Adrenal gland (tissue), 12 donors: Measurements from ENCODE around the gene USP10. TPM values are rescaled to one million over a fixed set of nuclear protein-coding genes. Genes with fewer than 3 reads are reported as not detected.

Experiments used
- DNase-seq, 7 donors: peaks; one replicate each; pipeline ENCODE4 v3.0.0-alpha.2; 2019 to 2020
- H3K27ac ChIP-seq, 5 donors: fragments of 200-600 bp; sonication (generic) in 4 of 5; 1 replicate in 3 of 5; 2 replicates in 2 of 5; pipeline versions ENCODE4 v1.5.1 to v1.8.0; 2016 to 2020; ENCODE audit warnings: mild to moderate bottlenecking in 1 of 5
- H3K27me3 ChIP-seq: fragments of 200-600 bp; 2 replicates; pipeline ENCODE4 v1.8.0; 2021
- H3K36me3 ChIP-seq, 2 donors: fragments of 200-600 bp; replicated peaks in 1 of 2; 1 replicate in 1 of 2; 2 replicates in 1 of 2; pipeline versions ENCODE4 v1.5.1 to v1.8.0; 2018 to 2022
- H3K4me1 ChIP-seq, 2 donors: fragments of 200-600 bp; replicated peaks in 1 of 2; 1 replicate in 1 of 2; 2 replicates in 1 of 2; pipeline versions ENCODE4 v1.5.1 to v1.8.0; 2018 to 2021
- H3K4me3 ChIP-seq, 4 donors: fragments of 200-600 bp; sonication (generic) in 3 of 4; one replicate each; pipeline ENCODE4 v1.5.1; 2016 to 2018
- H3K9me3 ChIP-seq, 3 donors: fragments of 200-600 bp; sonication (generic) in 1 of 3; replicated peaks in 1 of 3; 1 replicate in 2 of 3; 2 replicates in 1 of 3; pipeline versions ENCODE4 v1.5.1 to v1.8.0; 2016 to 2021
- CTCF ChIP-seq, 6 experiments: fragments of 450-650 bp in 4 of 6; fragments of 200-600 bp in 2 of 6; sonication (generic) in 1 of 6; IDR thresholded peaks; 1 replicate in 5 of 6; 2 replicates in 1 of 6; pipeline versions ENCODE4 v1.5.1 to v1.8.0; 2016 to 2021; ENCODE audit warnings: antibody characterized with exemption in 6 of 6, mild to moderate bottlenecking in 2 of 6, moderate library complexity in 1 of 6
- POLR2A ChIP-seq, 2 donors: fragments of 450-650 bp; IDR thresholded peaks; one replicate each; pipeline ENCODE4 v1.6.1; 2017; ENCODE audit warnings: antibody characterized with exemption in 2 of 2, mild to moderate bottlenecking in 2 of 2, moderate library complexity in 1 of 2
- WGBS, 4 donors: extraction: QIAGEN DNeasy Blood & Tissue Kit in 2 of 4; methylation state at CpG; one replicate each; pipeline versions ENCODE4 v1.1.5 to v1.1.7; 2013 to 2017; 5-methylcytosine and 5-hydroxymethylcytosine counted together
- intact Hi-C, 2 donors: fragments of 100-400 bp; cut with DNase I; formaldehyde crosslinking; loops; one replicate each; pipeline versions ENCODE4 v1.14.1 to v1.15.0; 2022 to 2023
- polyA plus RNA-seq, 3 donors: library from polyadenylated mRNA; stranded (reverse); fragments of 200-250 nt in 2 of 3; fragments of 350-450 nt in 1 of 3; fragmentation: Illumina TruSeq in 1 of 3; extraction: RNeasy Lipid Tissue Mini Kit (QIAGEN cat#74804) in 1 of 3; gene quantifications; one replicate each; pipeline ENCODE4 v1.2.3, GENCODE V29; 2013 to 2014
- total RNA-seq, 9 donors: library from RNA; depleted of rRNA in 4 of 9; stranded (reverse); fragments of >200 nt in 4 of 9; fragments of 120-200 nt in 1 of 9; fragmentation: NEBNext Ultra II Directional in 1 of 9; extraction: Animal tissue kit (Norgen Biotek cat#: 25700) in 1 of 9; gene quantifications; one replicate each; pipeline versions ENCODE4 v1.1.0 to v1.2.4, GENCODE V29; 2013 to 2023
- donor health status: healthy with polysubstance abuse.
- donor health status: Bipolar disorder and iron deficiency.
- donor health status: DM: yes; HTN: yes; CAD: no.
- donor health status: DM: no; HTN: no; CAD: no.
- donor health status: DM: no; HTN: no; CAD: no.
- donor health status: DM: yes; HTN: yes; CAD: no.

The USP10 gene
- total and polyA plus RNA-seq, 12 donors, result 16.2 to 154 (median 60.4) TPM

GRCh38 chr16:84739349-84740124 is 39.7 kb downstream of the USP10 start:
- no peak for DNase-seq
- Histone ChIP-seq H3K4me1 (peaks cover 0 to 46% of the 10 kb centered on the region in 2 donors), H3K27ac (no peak overlapping the region), H3K27me3 (no peaks in the 10 kb centered on the region), H3K4me3 (no peak overlapping the region), H3K9me3 (no peaks in the 10 kb centered on the region), H3K36me3 (no peaks in the 10 kb centered on the region)
- intact Hi-C loops, result loop anchor here in 1 of 2 donors (5.0 kb wide), 1 partner anchor 232 kb away; no protein-coding TSS in a partner anchor
- 68 to 74% (median 70%) methylated on average over 7 of the region's 7 CpGs for whole genome bisulfite sequencing, 4 donors
- no peak for TF ChIP-seq CTCF (IDR thresholded peaks at IDR 0.05)
- TF ChIP-seq POLR2A (IDR thresholded peaks at IDR 0.05), result no peak

- Histone ChIP-seq H3K36me3 (no peaks in the 10 kb centered on the region), H3K27me3 (no peaks in the 10 kb centered on the region), H3K4me3 (no peak overlapping the region), H3K4me1 (peaks cover 0 to 46% of the 10 kb centered on the region in 2 donors), H3K27ac (no peak overlapping the region), H3K9me3 (no peaks in the 10 kb centered on the region)
- 58 to 74% (median 67%) methylated on average over 5 of the region's 5 CpGs for WGBS, 4 donors
- intact Hi-C loops, result no loop called here
- DNase-seq, result no peak
- TF ChIP-seq POLR2A (IDR thresholded peaks at IDR 0.05) (no peak), CTCF (IDR thresholded peaks at IDR 0.05) (no peak)
Observed at GRCh38 chr16:84740596-84741116, 40.9 kb downstream of the USP10 start.

- DNase-seq, result peak in 2 of 7 donors; percentile 39 to 47
- 20 to 37% (median 29%) methylated on average over 4 of the region's 4 CpGs for WGBS, 4 donors
- Histone ChIP-seq H3K27ac (peak overlapping the region in 1 of 5 donors; percentile 29), H3K36me3 (no peaks in the 10 kb centered on the region), H3K4me1 (peaks cover 0 to 46% of the 10 kb centered on the region in 2 donors), H3K27me3 (no peaks in the 10 kb centered on the region), H3K4me3 (no peak overlapping the region), H3K9me3 (no peaks in the 10 kb centered on the region)
- no peak for TF ChIP-seq CTCF (IDR thresholded peaks at IDR 0.05)
- no peak for TF ChIP-seq POLR2A (IDR thresholded peaks at IDR 0.05)
- intact Hi-C loops, result no loop called here
Observed at GRCh38 chr16:84741340-84741830, 41.6 kb downstream of the USP10 start.

GRCh38 chr16:84742641-84743092 is 42.9 kb downstream of the USP10 start:
- 71 to 84% (median 73%) methylated on average over 8 to 10 of the region's 10 CpGs for WGBS, 4 donors
- DNase-seq, result peak in 1 of 7 donors; percentile 15
- no peaks in the 10 kb centered on the region for H3K36me3 ChIP-seq
- no peak overlapping the region for H3K27ac ChIP-seq
- no peaks in the 10 kb centered on the region for H3K27me3 ChIP-seq
- H3K9me3 ChIP-seq, result no peaks in the 10 kb centered on the region
- H3K4me3 ChIP-seq, result no peak overlapping the region
- H3K4me1 ChIP-seq, result peaks cover 0 to 46% of the 10 kb centered on the region in 2 donors
- TF ChIP-seq CTCF (IDR thresholded peaks at IDR 0.05), result no peak
- intact Hi-C loops, result no loop called here
